Measurements from ENCODE around the gene LHX4. TPM values are rescaled to one million over a fixed set of nuclear protein-coding genes. Genes with fewer than 3 reads are reported as not detected.

LHX4 gene
- total and polyA plus RNA-seq, 2 of the 13 experiments (the other 11 are each of a cell fraction or from before 2014, with no cell fraction given), result 0.03 to 0.07 TPM

DNA sequence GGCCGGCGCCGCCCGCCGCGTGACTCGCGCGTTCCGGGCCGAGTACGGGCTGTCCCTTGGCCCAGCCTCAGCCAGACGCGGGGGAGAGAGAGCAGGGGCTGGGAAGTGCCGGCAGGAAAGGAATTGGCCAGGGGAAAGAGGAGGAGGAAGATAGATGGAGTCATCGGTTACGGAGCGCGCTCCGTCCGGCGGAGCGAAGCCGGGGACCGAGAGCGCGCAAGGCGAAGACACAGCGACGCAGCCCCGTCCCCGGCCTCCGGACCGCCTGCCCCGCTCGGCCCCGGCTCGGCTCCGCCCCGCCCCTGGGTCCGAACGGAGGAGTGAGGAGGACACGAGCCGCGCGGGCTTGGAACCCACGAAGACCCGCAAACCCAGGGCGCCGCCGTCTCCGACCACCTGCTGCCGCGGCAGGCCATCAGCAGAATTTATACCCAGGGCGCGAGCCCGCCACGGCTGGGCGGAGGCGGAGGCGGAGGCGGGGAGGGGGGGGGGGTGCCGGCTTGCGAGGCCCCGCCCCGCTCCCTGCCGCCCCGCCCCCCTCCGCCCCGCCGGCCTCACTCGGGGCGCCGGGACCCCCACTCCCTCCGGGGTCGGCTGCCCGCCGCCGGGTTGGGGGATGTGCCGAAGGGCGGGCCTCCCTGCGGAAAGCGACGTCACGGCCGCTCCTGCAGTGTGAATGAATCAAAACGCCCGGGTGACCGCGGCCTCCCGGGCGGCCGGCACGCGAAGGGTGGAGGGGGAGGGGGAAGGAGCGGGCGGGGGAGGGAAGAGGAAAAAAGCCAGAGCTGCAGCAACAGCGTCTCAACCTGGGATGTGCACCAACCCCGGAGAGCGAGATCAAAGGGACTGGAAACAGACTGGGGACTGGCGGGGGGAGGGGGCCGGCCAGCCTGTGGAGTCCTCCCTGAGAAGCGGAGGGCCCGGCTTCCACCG lies at the start of gene LHX4 (continued):
- TF ChIP-seq HNRNPLL (IDR thresholded peaks at IDR 0.05; ENCODE audit: low read depth, low read length, poor library complexity, severe bottlenecking), result peak; percentile 37
- no peak for TF ChIP-seq ZNF782 (CRISPR knock-in tag; IDR thresholded peaks at IDR 0.05; ENCODE audit: borderline replicate concordance)
- no peak for TF ChIP-seq RNF2 (conservative IDR thresholded peaks at IDR 0.05; ENCODE audit: low read depth)

DNA sequence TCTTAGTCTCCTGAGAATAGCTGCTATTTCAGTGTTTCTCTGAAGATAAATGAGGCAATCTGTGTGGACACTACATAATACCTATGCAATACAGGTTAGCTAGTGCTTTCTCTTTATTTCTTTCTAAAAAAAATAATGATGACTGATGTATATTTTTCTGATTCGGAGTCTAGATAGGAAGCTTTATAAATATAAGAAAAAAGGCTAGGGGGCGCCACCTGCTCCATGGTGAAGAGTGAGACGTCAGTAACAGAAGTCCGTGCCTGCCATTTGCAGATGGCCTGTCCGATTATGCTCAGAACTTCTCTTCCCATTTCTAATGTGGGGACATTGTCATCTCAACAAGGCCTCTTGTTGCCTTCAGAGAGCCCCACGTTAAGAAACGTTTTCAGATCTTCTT lies 49.0 kb upstream of the LHX4 start:
- Histone ChIP-seq H3K79me2 (ENCODE audit: insufficient read depth, low read length) (no peaks in the 10 kb centered on the region), H3K27me3 (ENCODE audit: control insufficient read depth in 1 of 2, insufficient read depth in 2 of 2, low read length in 2 of 2) (no peaks in the 10 kb centered on the region), H3K4me1 (ENCODE audit: insufficient read depth, low read length) (no peaks in the 10 kb centered on the region), H3K4me2 (ENCODE audit: low read depth, low read length) (no peak overlapping the region), H2AFZ (ENCODE audit: low read length) (no peak overlapping the region), H4K20me1 (ENCODE audit: insufficient read depth, low read length) (no peaks in the 10 kb centered on the region), H3K9me3 (ENCODE audit: low read length) (no peaks in the 10 kb centered on the region), H3K36me3 (replicated peaks in 1 of 2; ENCODE audit: control insufficient read depth in 1 of 2, insufficient read depth in 2 of 2, low read length in 2 of 2) (no peaks in the 10 kb centered on the region), H3K9ac (ENCODE audit: insufficient read depth, low read depth, low read length) (no peak overlapping the region), H3K27ac (ENCODE audit: extremely low read length, insufficient read depth, low read length) (no peak overlapping the region), H3K4me3 (replicated peaks in 1 of 3; ENCODE audit: insufficient read depth in 1 of 3, low read depth in 2 of 3, low read length in 3 of 3) (no peak overlapping the region)
- 76% methylated on average over 7 of the region's 7 CpGs for WGBS (ENCODE audit: low lambda C conversion rate)
- in situ Hi-C loops (cut with HindIII; ENCODE audit: extremely low pct_ligation_motif_present, low pct_unique_long_range_greater_than_20kb) (loop anchor here (10.0 kb wide), 1 partner anchor 84 kb away; no protein-coding TSS in a partner anchor), intact Hi-C loops (cut with micrococcal nuclease; ENCODE audit: unreplicated experiment) (loop anchor here (10.0 kb wide), 1 partner anchor 64 kb away; no protein-coding TSS in a partner anchor)
- ChIA-PET POLR2A (interaction anchor here (1.8 kb wide), 1 partner anchor 11 kb away, joined by 4 read pairs; no protein-coding TSS in a partner anchor), CTCF (ENCODE audit: low intra/inter-chr PET ratio, low total read pairs) (no interaction called here)
- FAIRE-seq (no peak), DNase-seq (ENCODE audit: low spot score) (no peak), ATAC-seq (no peak)
- TF ChIP-seq MAFK (conservative IDR thresholded peaks at IDR 0.05 in 1 of 2, IDR thresholded peaks at IDR 0.05 in 1 of 2; ENCODE audit: low read length in 2 of 2) (peak; percentile 22 to 56; a peak in 3 of 4 replicates), ZFP41 (CRISPR knock-in tag; IDR thresholded peaks at IDR 0.05; ENCODE audit: borderline replicate concordance) (no peak), MAFF (IDR thresholded peaks at IDR 0.05; ENCODE audit: low read depth, low read length) (peak; percentile 16; the same call in 1 of the 2 replicates), CTCF (CRISPR knock-in tag; IDR thresholded peaks at IDR 0.05) (peak; percentile 25; the same call in 1 of the 2 replicates)
- no TSS peak for BruUV-seq (replicated peaks)
